ENCODE results near the gene LRRN2. TPM values are rescaled to one million over a fixed set of nuclear protein-coding genes. Genes with fewer than 3 reads are reported as not detected.

LRRN2 gene
- total and polyA plus RNA-seq, 9 of the 15 experiments (the other 6 are each of a cell fraction or from before 2014, with no cell fraction given): 0.05 TPM; not detected in 8

DNA sequence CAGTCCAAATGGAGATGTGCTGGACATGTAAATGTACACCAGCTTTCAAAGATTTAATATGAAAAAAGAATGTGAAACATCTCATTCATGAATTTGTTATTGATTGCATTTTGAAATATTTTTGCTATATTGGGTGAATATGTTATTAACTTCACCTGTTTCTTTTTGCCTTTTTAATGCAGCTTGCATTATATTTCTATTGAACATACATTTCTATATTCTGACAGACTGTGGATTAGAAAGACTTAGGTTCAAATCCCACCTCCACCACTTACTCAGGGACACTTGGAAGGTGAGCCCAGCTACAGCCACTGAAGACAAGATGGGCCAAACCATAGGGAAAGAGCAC, 37.8 kb downstream of the LRRN2 start:
- BruUV-seq (replicated peaks): no TSS peak
- ChIA-PET POLR2A (interaction anchor here (0.9 to 1.5 kb wide), 4 partner anchors 16 to 24 kb away, joined by 3 to 5 read pairs (median 4); no protein-coding TSS in a partner anchor), CTCF (ENCODE audit: low intra/inter-chr PET ratio) (interaction anchor here (0.6 kb wide), 1 partner anchor 36 kb away, joined by 3 read pairs; no protein-coding TSS in a partner anchor)
- Histone ChIP-seq H3K36me3 (ENCODE audit: control insufficient read depth, insufficient read depth, low read length) (no peaks in the 10 kb centered on the region), H4K20me1 (replicated peaks; ENCODE audit: control insufficient read depth, insufficient read depth, low read length) (0 out of 2 replicates have a peak, but pooled peaks cover 2% of the 10 kb centered on the region), H3K9ac (ENCODE audit: insufficient read depth in 1 of 2, low read depth in 2 of 2, low read length in 2 of 2) (no peak overlapping the region), H3K79me2 (ENCODE audit: control insufficient read depth, insufficient read depth, low read length) (no peaks in the 10 kb centered on the region), H2AFZ (ENCODE audit: low read depth, low read length) (no peak overlapping the region), H3K4me1 (replicated peaks in 1 of 2; ENCODE audit: control insufficient read depth in 2 of 2, insufficient read depth in 2 of 2, low read length in 2 of 2) (peaks cover 3 to 5% of the 10 kb centered on the region in 2 experiments; a peak in 3 of 5 replicates), H3K9me3 (replicated peaks; ENCODE audit: control insufficient read depth, insufficient read depth, low read depth, low read length) (no peaks in the 10 kb centered on the region), H3K9me1 (ENCODE audit: control insufficient read depth, insufficient read depth, low read length) (peaks cover 5% of the 10 kb centered on the region), H3K27ac (ENCODE audit: extremely low read depth, low read depth, low read length) (no peak overlapping the region), H3K4me2 (ENCODE audit: insufficient read depth, low read length) (no peak overlapping the region), H3K27me3 (ENCODE audit: control insufficient read depth in 2 of 2, insufficient read depth in 2 of 2, low read length in 2 of 2) (peaks cover 18 to 42% of the 10 kb centered on the region in 2 experiments; a peak in 4 of 5 replicates), H3K4me3 (no peak overlapping the region)
- FAIRE-seq (no peak), ATAC-seq (no peak), DNase-seq (ENCODE audit: extremely low read depth in 1 of 4, low spot score in 3 of 4) (no peak)
- in situ Hi-C loops (cut with MboI): no loop called here
- intact Hi-C loops (cut with micrococcal nuclease): no loop called here
- TF ChIP-seq ZNF75A (CRISPR knock-in tag; IDR thresholded peaks at IDR 0.05): no peak
- TF ChIP-seq, protein P1, sequence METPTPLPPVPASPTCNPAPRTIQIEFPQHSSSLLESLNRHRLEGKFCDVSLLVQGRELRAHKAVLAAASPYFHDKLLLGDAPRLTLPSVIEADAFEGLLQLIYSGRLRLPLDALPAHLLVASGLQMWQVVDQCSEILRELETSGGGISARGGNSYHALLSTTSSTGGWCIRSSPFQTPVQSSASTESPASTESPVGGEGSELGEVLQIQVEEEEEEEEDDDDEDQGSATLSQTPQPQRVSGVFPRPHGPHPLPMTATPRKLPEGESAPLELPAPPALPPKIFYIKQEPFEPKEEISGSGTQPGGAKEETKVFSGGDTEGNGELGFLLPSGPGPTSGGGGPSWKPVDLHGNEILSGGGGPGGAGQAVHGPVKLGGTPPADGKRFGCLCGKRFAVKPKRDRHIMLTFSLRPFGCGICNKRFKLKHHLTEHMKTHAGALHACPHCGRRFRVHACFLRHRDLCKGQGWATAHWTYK (CRISPR knock-in tag; IDR thresholded peaks at IDR 0.05): 0 out of 2 replicates have a peak, but pooled peaks have one; percentile 3
- no peak for TF ChIP-seq RBM25 (IDR thresholded peaks at IDR 0.05; ENCODE audit: low read depth, low read length, severe bottlenecking)
- TF ChIP-seq POLR2G (IDR thresholded peaks at IDR 0.05; ENCODE audit: low read depth, low read length): no peak
- TF ChIP-seq POLR2B (IDR thresholded peaks at IDR 0.05; ENCODE audit: low read depth, partially characterized antibody): no peak
- TF ChIP-seq, protein P2, sequence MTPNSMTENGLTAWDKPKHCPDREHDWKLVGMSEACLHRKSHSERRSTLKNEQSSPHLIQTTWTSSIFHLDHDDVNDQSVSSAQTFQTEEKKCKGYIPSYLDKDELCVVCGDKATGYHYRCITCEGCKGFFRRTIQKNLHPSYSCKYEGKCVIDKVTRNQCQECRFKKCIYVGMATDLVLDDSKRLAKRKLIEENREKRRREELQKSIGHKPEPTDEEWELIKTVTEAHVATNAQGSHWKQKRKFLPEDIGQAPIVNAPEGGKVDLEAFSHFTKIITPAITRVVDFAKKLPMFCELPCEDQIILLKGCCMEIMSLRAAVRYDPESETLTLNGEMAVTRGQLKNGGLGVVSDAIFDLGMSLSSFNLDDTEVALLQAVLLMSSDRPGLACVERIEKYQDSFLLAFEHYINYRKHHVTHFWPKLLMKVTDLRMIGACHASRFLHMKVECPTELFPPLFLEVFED (CRISPR knock-in tag; conservative IDR thresholded peaks at IDR 0.05): no peak
- peak; percentile 2 for TF ChIP-seq BRD9 (IDR thresholded peaks at IDR 0.05; ENCODE audit: low read depth, partially characterized antibody)
- TF ChIP-seq, protein P3, sequence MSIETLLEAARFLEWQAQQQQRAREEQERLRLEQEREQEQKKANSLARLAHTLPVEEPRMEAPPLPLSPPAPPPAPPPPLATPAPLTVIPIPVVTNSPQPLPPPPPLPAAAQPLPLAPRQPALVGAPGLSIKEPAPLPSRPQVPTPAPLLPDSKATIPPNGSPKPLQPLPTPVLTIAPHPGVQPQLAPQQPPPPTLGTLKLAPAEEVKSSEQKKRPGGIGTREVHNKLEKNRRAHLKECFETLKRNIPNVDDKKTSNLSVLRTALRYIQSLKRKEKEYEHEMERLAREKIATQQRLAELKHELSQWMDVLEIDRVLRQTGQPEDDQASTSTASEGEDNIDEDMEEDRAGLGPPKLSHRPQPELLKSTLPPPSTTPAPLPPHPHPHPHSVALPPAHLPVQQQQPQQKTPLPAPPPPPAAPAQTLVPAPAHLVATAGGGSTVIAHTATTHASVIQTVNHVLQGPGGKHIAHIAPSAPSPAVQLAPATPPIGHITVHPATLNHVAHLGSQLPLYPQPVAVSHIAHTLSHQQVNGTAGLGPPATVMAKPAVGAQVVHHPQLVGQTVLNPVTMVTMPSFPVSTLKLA (conservative IDR thresholded peaks at IDR 0.05): 0 out of 4 replicates have a peak, but pooled peaks of 1 of the 2 experiments have one; percentile 3
- TF ChIP-seq, protein P4, sequence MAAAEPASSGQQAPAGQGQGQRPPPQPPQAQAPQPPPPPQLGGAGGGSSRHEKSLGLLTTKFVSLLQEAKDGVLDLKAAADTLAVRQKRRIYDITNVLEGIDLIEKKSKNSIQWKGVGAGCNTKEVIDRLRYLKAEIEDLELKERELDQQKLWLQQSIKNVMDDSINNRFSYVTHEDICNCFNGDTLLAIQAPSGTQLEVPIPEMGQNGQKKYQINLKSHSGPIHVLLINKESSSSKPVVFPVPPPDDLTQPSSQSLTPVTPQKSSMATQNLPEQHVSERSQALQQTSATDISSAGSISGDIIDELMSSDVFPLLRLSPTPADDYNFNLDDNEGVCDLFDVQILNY (CRISPR knock-in tag; IDR thresholded peaks at IDR 0.05): no peak
- TF ChIP-seq, protein P5, sequence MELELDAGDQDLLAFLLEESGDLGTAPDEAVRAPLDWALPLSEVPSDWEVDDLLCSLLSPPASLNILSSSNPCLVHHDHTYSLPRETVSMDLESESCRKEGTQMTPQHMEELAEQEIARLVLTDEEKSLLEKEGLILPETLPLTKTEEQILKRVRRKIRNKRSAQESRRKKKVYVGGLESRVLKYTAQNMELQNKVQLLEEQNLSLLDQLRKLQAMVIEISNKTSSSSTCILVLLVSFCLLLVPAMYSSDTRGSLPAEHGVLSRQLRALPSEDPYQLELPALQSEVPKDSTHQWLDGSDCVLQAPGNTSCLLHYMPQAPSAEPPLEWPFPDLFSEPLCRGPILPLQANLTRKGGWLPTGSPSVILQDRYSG (tag; conservative IDR thresholded peaks at IDR 0.05; ENCODE audit: low read depth): peak; percentile 85; the same call in 1 of the 2 replicates
- no peak for TF ChIP-seq MYC (IDR thresholded peaks at IDR 0.05; ENCODE audit: low read depth, low read length)
- TF ChIP-seq MYC (CRISPR knock-in tag; IDR thresholded peaks at IDR 0.05; ENCODE audit: borderline replicate concordance, low read depth): no peak
- TF ChIP-seq ZNF232 (CRISPR knock-in tag; IDR thresholded peaks at IDR 0.05): 0 out of 2 replicates have a peak, but pooled peaks have one; percentile 20
- TF ChIP-seq, protein P6, sequence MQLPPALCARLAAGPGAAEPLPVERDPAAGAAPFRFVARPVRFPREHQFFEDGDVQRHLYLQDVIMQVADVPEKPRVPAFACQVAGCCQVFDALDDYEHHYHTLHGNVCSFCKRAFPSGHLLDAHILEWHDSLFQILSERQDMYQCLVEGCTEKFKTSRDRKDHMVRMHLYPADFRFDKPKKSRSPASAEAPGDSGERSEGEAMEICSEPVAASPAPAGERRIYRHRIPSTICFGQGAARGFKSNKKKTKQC (CRISPR knock-in tag; IDR thresholded peaks at IDR 0.05): no peak
- no peak for TF ChIP-seq GABPB2 (CRISPR knock-in tag; conservative IDR thresholded peaks at IDR 0.05)
- TF ChIP-seq OTX1 (CRISPR knock-in tag; IDR thresholded peaks at IDR 0.05): no peak

Measured in K562 (cell line).